HepG2 (cell line): ENCODE results near the gene MYH9. TPM values are rescaled to one million over a fixed set of nuclear protein-coding genes. Genes with fewer than 3 reads are reported as not detected.

Experiments used
- AKAP8 ChIP-seq: sonication (generic); formaldehyde crosslinking; IDR thresholded peaks from 2 replicates; pipeline ENCODE4 v1.5.1; 2020; ENCODE audit warnings: mild to moderate bottlenecking, missing genetic modification reagents
- EP300 ChIP-seq, 3 experiments: sonication (generic) in 1 of 3; formaldehyde crosslinking in 1 of 3; IDR thresholded peaks; 2 replicates each; pipeline versions ENCODE4 v1.5.1 to v1.6.1; 2011 to 2020; ENCODE audit warnings: low read depth in 2 of 3, low read length in 2 of 3, borderline replicate concordance in 1 of 3, improper control_type of control experiment in 1 of 3, mild to moderate bottlenecking in 1 of 3, missing genetic modification reagents in 1 of 3, moderate library complexity in 1 of 3
- FOSL2 ChIP-seq: sonication (generic); formaldehyde crosslinking; IDR thresholded peaks from 2 replicates; pipeline ENCODE4 v1.4.0; 2020; ENCODE audit warnings: missing genetic modification reagents
- KAT8 ChIP-seq: IDR thresholded peaks from 2 replicates; pipeline ENCODE4 v1.6.1; 2016; ENCODE audit warnings: missing genetic modification reagents, missing compliant biosample characterization
- REXO4 ChIP-seq: sonication (generic); formaldehyde crosslinking; IDR thresholded peaks from 2 replicates; pipeline ENCODE4 v1.8.0; 2022; ENCODE audit warnings: missing genetic modification reagents, mild to moderate bottlenecking, borderline replicate concordance
- RFX5 ChIP-seq: IDR thresholded peaks from 2 replicates; pipeline ENCODE4 v1.6.1; 2011; ENCODE audit warnings: low read depth, low read length, improper control_type of control experiment
- SIX1 ChIP-seq: sonication (generic); formaldehyde crosslinking; IDR thresholded peaks from 2 replicates; pipeline ENCODE4 v1.4.0; 2020; ENCODE audit warnings: missing genetic modification reagents, borderline replicate concordance
- SOX5 ChIP-seq: IDR thresholded peaks from 2 replicates; pipeline ENCODE4 v1.6.1; 2016; ENCODE audit warnings: borderline replicate concordance
- TBX2 ChIP-seq: sonication (generic); formaldehyde crosslinking; IDR thresholded peaks from 2 replicates; pipeline ENCODE4 v1.5.0; 2020; ENCODE audit warnings: missing genetic modification reagents, mild to moderate bottlenecking, borderline replicate concordance
- TEAD2 ChIP-seq: sonication (generic); formaldehyde crosslinking; IDR thresholded peaks from 2 replicates; pipeline ENCODE4 v1.9.0; 2021; ENCODE audit warnings: missing genetic modification reagents
- ZFP36L1 ChIP-seq: sonication (generic); formaldehyde crosslinking; IDR thresholded peaks from 2 replicates; pipeline ENCODE4 v1.8.0; 2022; ENCODE audit warnings: mild to moderate bottlenecking, missing genetic modification reagents, moderate library complexity
- ZFP62 ChIP-seq: sonication (generic); formaldehyde crosslinking; IDR thresholded peaks from 2 replicates; pipeline ENCODE4 v1.4.0; 2020; ENCODE audit warnings: missing genetic modification reagents
- ZKSCAN1 ChIP-seq: fragments of 150-350 bp; IDR thresholded peaks from 2 replicates; pipeline ENCODE4 v1.6.1; 2014; ENCODE audit warnings: low read length
- ZMYM3 ChIP-seq: sonication (generic); formaldehyde crosslinking; IDR thresholded peaks from 2 replicates; pipeline ENCODE4 v1.5.1; 2020; ENCODE audit warnings: mild to moderate bottlenecking, missing genetic modification reagents
- ZNF589 ChIP-seq: sonication (generic); formaldehyde crosslinking; conservative IDR thresholded peaks from 2 replicates; pipeline ENCODE4 v1.8.0; 2022; ENCODE audit warnings: mild to moderate bottlenecking, moderate library complexity, missing genetic modification reagents
- ZNF724P ChIP-seq: sonication (generic); formaldehyde crosslinking; IDR thresholded peaks from 2 replicates; pipeline ENCODE4 v1.8.0; 2022; ENCODE audit warnings: missing genetic modification reagents, borderline replicate concordance
- ZNF761 ChIP-seq: sonication (generic); formaldehyde crosslinking; conservative IDR thresholded peaks from 2 replicates; pipeline ENCODE4 v1.4.0; 2020; ENCODE audit warnings: mild to moderate bottlenecking, missing genetic modification reagents
- ZNF792 ChIP-seq: IDR thresholded peaks from 2 replicates; pipeline ENCODE4 v1.6.1; 2016
- polyA plus RNA-seq, 8 experiments: library from polyadenylated mRNA; depleted of rRNA in 3 of 8; stranded (reverse) in 7 of 8; unstranded in 1 of 8; fragments of >200 nt; fragmentation: Illumina TruSeq in 4 of 8; extraction: Trizol in 4 of 8; gene quantifications; 2 replicates each; pipeline versions ENCODE4 v1.2.1 to v1.2.3, GENCODE V29; 2011 to 2016; ENCODE audit warnings: low read depth in 4 of 8, missing spikeins in 1 of 8, mixed read lengths in 1 of 8; ENCODE audit not compliant: insufficient read depth in 1 of 8
- total RNA-seq, 5 experiments: library from RNA; depleted of rRNA; stranded (reverse); fragments of >200 nt; fragmentation: Illumina TruSeq; extraction: Trizol; gene quantifications; 2 replicates each; pipeline ENCODE4 v1.2.3, GENCODE V29; 2016; ENCODE audit warnings: low read depth in 1 of 5
- TF ChIP-seq, protein P1 (sequence below): sonication (generic); formaldehyde crosslinking; IDR thresholded peaks from 2 replicates; pipeline ENCODE4 v1.5.1; 2020; ENCODE audit warnings: missing genetic modification reagents, mild to moderate bottlenecking, borderline replicate concordance
- TF ChIP-seq, protein P2 (sequence below): sonication (generic); formaldehyde crosslinking; IDR thresholded peaks from 2 replicates; pipeline ENCODE4 v1.4.0; 2020; ENCODE audit warnings: missing genetic modification reagents, borderline replicate concordance
- TF ChIP-seq, protein P3 (sequence below): sonication (generic); formaldehyde crosslinking; IDR thresholded peaks from 2 replicates; pipeline ENCODE4; 2020; ENCODE audit warnings: missing genetic modification reagents, mild to moderate bottlenecking, borderline replicate concordance

MYH9 gene
- total and polyA plus RNA-seq, 2 of the 13 experiments (the other 11 are each of a cell fraction or from before 2014, with no cell fraction given) = 50.7 to 98.5 TPM

DNA sequence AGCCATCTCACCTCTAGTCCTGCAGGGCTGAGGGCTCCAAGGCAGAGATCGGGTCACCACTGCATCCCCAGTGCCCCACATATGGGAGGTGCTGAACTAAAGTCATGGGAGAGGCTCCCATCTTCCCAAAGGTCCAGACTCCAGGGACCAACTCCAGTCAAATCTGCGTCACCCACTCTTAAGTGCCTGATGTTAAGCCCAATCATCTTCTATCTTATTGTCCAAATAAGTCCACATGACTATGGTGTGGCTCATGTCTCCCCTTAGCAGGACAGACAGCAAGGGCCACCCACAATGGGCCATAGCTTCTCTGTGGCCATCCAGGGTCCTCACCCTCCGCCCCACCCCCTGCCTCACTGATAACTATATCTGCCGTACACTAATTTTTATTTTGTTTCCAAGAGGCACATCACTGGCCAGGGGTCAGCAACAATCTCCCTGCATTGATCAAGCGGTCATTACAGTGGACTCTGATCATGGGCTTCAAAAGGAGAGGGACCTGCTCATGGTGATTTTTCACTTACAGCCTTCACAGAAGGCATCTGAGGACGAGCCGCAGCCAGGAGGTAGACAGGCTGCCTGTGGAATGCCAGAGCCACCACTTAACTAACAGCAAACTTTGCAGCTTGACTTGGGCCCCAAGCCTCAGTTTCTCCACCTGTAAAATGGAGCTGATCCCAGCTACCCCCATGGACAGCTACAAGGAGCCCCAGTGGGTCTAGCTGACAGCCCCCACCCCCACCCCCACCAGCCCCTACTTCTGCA lies 23.3 kb downstream of the MYH9 start (continued):
- TF ChIP-seq EP300 (IDR thresholded peaks at IDR 0.05; ENCODE audit: low read depth in 2 of 2, low read length in 2 of 2) (peak in 1 of 2 experiments; percentile 6; a peak in 1 of 4 replicates), EP300 (CRISPR knock-in tag; IDR thresholded peaks at IDR 0.05; ENCODE audit: borderline replicate concordance) (no peak), TBX2 (CRISPR knock-in tag) (0 out of 2 replicates have a peak, but pooled peaks have one; percentile 20), SIX1 (CRISPR knock-in tag) (no peak), ZKSCAN1 (no peak), REXO4 (no peak), ZNF761 (CRISPR knock-in tag) (no peak), KAT8 (CRISPR knock-in tag) (no peak), ZNF724P (CRISPR knock-in tag) (no peak), ZFP62 (CRISPR knock-in tag) (no peak), FOSL2 (CRISPR knock-in tag) (no peak), AKAP8 (CRISPR knock-in tag) (no peak), SOX5 (no peak), RFX5 (no peak), ZFP36L1 (CRISPR knock-in tag) (no peak), ZNF792 (CRISPR knock-in tag) (no peak), ZMYM3 (CRISPR knock-in tag) (peak; percentile 67; the same call in 1 of the 2 replicates), ZNF589 (CRISPR knock-in tag) (no peak), TEAD2 (CRISPR knock-in tag) (no peak)
- TF ChIP-seq, protein P1, sequence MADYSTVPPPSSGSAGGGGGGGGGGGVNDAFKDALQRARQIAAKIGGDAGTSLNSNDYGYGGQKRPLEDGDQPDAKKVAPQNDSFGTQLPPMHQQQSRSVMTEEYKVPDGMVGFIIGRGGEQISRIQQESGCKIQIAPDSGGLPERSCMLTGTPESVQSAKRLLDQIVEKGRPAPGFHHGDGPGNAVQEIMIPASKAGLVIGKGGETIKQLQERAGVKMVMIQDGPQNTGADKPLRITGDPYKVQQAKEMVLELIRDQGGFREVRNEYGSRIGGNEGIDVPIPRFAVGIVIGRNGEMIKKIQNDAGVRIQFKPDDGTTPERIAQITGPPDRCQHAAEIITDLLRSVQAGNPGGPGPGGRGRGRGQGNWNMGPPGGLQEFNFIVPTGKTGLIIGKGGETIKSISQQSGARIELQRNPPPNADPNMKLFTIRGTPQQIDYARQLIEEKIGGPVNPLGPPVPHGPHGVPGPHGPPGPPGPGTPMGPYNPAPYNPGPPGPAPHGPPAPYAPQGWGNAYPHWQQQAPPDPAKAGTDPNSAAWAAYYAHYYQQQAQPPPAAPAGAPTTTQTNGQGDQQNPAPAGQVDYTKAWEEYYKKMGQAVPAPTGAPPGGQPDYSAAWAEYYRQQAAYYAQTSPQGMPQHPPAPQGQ = no peak
- TF ChIP-seq, protein P2, sequence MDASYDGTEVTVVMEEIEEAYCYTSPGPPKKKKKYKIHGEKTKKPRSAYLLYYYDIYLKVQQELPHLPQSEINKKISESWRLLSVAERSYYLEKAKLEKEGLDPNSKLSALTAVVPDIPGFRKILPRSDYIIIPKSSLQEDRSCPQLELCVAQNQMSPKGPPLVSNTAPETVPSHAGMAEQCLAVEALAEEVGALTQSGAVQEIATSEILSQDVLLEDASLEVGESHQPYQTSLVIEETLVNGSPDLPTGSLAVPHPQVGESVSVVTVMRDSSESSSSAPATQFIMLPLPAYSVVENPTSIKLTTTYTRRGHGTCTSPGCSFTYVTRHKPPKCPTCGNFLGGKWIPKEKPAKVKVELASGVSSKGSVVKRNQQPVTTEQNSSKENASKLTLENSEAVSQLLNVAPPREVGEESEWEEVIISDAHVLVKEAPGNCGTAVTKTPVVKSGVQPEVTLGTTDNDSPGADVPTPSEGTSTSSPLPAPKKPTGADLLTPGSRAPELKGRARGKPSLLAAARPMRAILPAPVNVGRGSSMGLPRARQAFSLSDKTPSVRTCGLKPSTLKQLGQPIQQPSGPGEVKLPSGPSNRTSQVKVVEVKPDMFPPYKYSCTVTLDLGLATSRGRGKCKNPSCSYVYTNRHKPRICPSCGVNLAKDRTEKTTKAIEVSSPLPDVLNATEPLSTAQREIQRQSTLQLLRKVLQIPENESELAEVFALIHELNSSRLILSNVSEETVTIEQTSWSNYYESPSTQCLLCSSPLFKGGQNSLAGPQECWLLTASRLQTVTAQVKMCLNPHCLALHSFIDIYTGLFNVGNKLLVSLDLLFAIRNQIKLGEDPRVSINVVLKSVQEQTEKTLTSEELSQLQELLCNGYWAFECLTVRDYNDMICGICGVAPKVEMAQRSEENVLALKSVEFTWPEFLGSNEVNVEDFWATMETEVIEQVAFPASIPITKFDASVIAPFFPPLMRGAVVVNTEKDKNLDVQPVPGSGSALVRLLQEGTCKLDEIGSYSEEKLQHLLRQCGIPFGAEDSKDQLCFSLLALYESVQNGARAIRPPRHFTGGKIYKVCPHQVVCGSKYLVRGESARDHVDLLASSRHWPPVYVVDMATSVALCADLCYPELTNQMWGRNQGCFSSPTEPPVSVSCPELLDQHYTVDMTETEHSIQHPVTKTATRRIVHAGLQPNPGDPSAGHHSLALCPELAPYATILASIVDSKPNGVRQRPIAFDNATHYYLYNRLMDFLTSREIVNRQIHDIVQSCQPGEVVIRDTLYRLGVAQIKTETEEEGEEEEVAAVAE (CRISPR knock-in tag) = no peak
- TF ChIP-seq, protein P3, sequence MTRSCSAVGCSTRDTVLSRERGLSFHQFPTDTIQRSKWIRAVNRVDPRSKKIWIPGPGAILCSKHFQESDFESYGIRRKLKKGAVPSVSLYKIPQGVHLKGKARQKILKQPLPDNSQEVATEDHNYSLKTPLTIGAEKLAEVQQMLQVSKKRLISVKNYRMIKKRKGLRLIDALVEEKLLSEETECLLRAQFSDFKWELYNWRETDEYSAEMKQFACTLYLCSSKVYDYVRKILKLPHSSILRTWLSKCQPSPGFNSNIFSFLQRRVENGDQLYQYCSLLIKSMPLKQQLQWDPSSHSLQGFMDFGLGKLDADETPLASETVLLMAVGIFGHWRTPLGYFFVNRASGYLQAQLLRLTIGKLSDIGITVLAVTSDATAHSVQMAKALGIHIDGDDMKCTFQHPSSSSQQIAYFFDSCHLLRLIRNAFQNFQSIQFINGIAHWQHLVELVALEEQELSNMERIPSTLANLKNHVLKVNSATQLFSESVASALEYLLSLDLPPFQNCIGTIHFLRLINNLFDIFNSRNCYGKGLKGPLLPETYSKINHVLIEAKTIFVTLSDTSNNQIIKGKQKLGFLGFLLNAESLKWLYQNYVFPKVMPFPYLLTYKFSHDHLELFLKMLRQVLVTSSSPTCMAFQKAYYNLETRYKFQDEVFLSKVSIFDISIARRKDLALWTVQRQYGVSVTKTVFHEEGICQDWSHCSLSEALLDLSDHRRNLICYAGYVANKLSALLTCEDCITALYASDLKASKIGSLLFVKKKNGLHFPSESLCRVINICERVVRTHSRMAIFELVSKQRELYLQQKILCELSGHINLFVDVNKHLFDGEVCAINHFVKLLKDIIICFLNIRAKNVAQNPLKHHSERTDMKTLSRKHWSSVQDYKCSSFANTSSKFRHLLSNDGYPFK (CRISPR knock-in tag) = no peak
